Right ventricle myocardium inferior (tissue), 1 donor: Measurements from ENCODE around the gene MAN2C1. TPM values are rescaled to one million over a fixed set of nuclear protein-coding genes. Genes with fewer than 3 reads are reported as not detected.
A peak's percentile ranks its signal among the peaks of the same experiment; 100 is the strongest.
"Not testable (repeated sequence)": the region's sequence is repeated elsewhere in the genome, so short reads cannot be mapped to it uniquely, and the experiment has no call there.

Experiments used
- ATAC-seq: fragments of 200-7000 bp; cut with Tn5 transposase; one replicate; pipeline ENCODE4 v1.9.1; 2020; ENCODE audit warnings: mild to moderate bottlenecking, moderate library complexity
- DNase-seq: peaks from one replicate; pipeline ENCODE4 v3.0.0; 2021; ENCODE audit errors: missing footprints
- intact Hi-C: fragments of 100-400 bp; cut with DNase I; formaldehyde crosslinking; loops from one replicate; pipeline ENCODE4 v1.11.0; 2022
- microRNA-seq: library from miRNA; unstranded; fragments of <30 nt; microRNA quantifications from one replicate; pipeline ENCODE4 v1.2.0, GENCODE V29; 2020
- total RNA-seq: library from RNA; stranded (reverse); fragmentation: NEBNext Ultra II Directional; extraction: Animal tissue kit (Norgen Biotek cat#: 25700); gene quantifications from one replicate; pipeline ENCODE4 v1.2.1, GENCODE V29; 2021
- donor health status: DM: no; HTN: yes; CAD: no; lungs with severe emphysema.

The MAN2C1 gene
- total RNA-seq, 1 donor from 2014 or later = 89.2 TPM

DNA sequence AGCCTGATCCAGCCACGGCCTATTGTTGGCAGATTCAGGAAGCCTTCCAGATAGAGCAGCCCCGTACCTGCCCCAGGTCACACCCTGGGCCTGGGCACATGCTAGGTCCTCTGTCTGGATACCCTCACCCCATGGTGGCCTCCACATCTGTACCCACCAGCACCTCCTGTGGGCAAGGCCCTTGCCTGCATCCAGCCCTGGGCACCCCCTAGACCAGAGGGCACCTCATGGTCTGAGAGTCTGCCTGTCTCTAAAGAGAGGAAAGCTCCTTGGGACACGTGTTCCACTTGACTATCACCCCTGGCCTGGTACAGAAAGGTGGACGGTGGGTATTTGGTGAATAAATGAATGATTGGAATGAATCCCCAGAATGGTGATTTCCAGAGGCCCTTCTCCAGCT, 41.4 kb downstream of the MAN2C1 start:
- no peak for DNase-seq
- ATAC-seq = no peak
- intact Hi-C loops = no loop called here

DNA sequence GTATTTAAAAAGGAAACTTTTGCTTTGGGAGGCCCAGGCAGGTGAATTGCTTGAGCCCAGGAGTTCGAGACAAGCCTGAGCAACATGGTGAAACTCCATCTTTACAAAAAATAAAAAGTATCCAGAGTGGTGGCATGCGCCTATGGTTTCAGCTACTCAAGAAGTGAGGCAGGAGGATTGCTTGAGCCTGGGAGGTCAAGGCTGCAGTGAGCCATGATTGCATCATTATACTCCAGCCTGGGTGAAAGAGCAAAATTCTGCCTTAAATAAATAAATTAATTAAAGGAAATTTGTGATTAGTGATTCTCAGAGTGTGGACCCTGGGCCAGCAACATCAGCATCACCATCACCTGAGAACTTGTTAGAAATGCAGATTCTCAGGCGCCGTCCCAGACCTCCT, 42.5 kb downstream of the MAN2C1 start:
- DNase-seq (no peak), ATAC-seq (no peak)
- intact Hi-C loops = no loop called here

DNA sequence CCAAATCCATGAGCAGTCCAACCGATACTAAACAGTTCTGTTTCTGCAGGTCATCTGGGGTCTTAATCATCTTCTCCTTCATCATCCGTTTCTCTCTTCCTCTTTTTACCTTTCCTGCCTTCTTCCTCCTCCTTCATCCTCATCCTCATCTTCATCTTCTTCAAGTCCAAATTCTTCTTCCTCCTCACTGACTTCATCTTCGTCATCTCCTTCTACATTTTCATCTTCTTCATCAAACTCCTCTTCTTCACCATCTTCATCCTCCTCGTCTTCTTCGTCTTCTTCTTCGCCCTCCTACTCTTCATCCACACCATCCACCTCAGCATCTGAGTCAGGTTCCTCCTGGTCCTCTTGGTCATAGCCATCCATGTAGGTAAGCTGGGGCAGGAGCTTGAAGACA, 46.7 kb downstream of the MAN2C1 start:
- DNase-seq (no peak), ATAC-seq (no peak)
- intact Hi-C loops = no loop called here

DNA sequence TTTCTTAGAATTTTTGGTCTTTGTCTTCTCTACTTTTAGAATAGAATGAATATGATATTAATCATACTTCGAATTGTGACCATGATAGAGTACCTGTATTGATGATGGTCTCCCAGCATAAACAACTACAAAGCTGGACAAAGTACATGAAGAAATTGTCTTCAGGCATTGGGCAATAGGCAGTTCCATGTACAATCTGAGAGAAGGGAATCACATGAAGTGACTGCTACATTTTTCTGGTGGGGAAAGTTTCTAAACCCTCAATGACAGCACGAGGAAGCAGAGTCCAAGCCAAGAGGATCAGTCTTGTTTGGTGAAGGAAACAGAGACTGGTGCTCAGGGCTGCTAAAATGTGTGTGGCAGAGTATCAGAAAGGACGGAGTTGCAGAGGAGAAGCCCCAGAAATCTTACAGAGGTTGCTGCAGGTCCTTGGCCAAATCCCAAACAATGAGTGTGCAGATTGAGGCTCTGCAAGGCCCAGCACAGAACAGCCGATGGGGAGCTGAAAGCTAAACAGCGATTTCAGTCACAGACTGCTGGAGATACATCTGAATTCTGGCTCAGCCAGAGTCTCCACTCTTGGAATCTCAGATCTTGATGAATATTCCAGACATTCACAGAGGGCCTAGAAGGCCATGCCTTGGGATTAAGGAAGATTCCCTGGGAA, 49.0 kb downstream of the MAN2C1 start:
- ATAC-seq, DNase-seq, intact Hi-C loops: not testable (repeated sequence)

DNA sequence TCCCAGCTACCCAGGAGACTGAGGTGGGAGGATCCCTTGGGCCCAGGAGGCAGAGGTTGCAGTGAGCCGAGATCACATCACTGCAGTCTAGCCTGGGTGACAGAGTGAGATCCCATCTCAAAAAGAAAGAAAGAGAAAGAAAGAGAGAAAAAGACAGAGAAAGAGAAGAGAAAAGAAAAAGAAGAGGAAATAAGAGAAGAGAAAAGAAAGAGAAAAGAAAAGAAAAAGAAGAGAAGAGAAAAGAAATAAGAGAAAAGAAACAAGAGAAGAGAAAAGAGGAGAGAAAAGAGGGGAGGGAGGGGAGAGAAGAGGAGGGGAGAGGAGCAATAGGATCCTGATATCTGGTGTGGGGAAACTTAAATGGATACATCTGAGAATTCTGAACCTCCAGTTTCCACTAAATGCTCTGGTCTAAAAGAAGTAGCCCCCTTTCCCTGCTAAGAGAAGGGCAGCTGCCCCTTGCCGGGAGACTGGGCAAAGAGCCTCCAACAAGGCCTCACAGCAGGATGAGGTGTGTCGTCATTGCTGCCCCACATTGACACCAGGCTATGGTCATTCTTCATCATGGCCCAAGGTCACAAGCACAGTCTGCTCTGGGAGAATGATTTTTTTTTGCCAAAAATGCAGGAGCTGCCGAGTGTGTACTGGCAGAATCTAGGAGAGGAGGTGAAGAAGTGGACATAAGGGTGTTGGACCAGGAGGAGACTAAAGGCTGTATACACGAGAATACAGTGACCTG, 53.7 kb downstream of the MAN2C1 start:
- no peak for ATAC-seq
- DNase-seq = no peak
- intact Hi-C loops = no loop called here

DNA sequence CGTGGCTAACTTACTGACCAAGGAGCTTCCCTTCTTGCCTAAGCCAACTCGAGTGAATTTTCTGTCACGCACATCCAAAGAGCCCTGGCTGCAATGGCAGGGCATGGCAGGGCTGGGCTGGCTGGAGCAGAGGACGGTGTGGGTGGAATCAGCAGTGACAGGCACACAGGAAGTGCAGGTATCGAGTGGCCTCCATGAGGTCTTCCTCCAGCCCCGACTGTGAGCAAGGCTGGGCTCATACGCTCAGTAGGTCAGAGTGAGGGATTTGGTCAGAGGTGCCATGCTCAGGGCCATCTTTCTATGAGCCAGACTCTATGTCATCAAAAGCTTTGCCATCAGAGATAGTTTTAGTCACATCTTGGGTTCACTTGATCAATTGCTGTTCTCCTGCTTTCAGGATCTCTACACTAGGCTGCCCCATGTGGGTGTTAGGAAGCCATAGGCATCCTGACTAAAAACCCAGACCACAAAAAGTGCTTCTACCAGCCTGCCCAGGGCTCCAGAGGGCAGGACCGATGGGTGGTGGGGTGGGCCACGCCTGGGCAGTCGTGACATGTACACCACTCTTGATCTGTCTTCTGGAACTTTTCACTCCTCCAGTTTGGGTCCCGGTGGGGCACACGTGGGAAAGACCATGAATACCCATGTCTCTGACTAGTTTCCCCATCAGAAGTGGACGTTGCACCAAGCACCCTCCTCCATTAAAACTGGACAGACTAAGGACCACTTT, 55.1 kb downstream of the MAN2C1 start:
- no peak for DNase-seq
- intact Hi-C loops = no loop called here
- ATAC-seq = no peak

DNA sequence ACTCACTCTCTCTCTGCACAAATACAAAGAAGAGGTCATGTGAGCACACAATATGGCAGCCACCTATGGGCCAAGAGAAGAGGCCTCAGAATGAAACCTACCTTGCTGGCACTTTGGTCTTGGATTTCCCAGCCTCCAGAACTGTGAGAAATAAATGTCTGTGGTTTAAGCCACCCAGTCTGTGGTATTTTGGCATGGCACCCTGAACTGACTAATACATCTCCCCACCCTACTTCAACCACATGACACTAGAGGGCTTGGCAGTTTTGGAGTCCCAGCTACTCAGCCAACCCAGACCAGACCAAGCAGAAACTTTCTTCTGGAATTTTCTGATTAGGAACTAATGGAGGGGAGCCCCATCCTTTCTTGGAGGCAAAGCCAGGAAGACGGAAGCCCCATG, 55.9 kb downstream of the MAN2C1 start:
- intact Hi-C loops, ATAC-seq, DNase-seq: not testable (repeated sequence)

DNA sequence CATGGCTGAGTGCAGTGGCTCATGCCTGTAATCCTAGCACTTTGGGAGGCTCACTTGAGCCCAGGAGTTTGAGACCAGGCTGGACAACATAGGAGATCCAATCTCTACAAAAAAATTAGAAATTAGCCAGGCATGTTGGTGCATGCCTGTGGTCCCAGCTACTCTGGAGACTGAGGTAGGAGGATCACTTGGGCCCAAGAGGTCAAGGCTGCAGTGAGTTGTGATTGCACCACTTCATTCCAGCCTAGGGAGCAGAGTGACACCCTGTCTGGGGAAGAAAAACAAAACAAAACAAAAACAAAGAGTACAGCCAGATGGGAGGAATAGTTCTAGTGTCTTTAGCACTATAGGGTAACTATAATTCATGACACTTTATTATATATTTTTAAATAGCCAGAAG, 58.7 kb downstream of the MAN2C1 start:
- no peak for DNase-seq
- intact Hi-C loops = no loop called here
- ATAC-seq = no peak

DNA sequence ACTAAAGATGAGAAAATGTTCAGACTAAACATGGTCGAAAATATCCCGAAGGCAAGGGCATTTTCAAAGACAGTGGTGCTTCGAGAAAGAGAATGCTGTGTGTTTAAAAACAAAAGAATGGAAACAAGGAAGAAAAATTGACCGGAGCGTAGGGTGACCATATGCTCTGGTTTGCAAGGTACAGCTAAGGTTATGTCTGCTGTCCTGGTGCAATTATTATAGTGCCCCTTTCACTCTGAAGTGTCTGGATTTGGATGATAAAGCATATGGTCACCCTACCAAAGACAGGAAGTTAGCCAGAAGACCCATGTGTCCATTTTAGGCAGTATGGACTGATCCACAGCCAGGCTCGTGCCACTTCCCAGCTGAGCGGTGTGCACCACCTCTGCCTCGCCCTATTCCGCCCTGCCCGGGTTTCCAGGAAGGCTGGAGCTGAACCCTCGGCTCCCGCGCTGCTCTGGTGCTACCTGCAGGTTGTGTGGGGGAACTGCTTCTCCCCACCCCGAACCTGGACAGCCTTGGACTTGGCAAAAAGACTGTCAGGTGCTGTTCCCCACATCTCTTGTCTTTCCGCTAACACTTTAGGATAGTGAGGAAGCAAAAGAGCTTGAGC, 60.5 kb downstream of the MAN2C1 start:
- DNase-seq = peak; percentile 65
- intact Hi-C loops = no loop called here
- peak; percentile 39 for ATAC-seq

DNA sequence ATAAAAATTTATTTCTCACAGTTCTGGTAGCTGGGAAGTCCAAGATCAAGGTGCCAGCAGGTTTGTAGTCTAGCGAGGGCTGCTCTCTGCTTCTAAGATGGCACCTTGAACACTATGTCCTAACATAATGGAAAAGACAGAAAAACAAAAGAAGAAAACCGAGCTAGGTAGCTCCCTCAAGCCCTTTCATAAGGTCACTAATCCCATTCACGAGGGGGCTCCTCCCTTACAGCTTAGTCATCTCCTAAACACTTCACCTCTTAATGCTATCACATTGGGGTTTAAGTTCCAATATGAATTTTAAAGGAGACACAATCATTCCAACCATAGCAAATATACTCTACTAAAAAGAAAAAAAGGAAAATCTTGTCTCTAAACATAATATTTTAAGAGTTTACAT, 62.2 kb downstream of the MAN2C1 start:
- no peak for DNase-seq
- no peak for ATAC-seq
- intact Hi-C loops = no loop called here

Small RNA genes within 50 kb of the gene (microRNA-seq; reads per million reads assigned to microRNA genes)
- gene MIR631 = not detected

Other genes starting within 250 kb of the MAN2C1 start
- gene C15orf39, start 166.7 kb downstream of the MAN2C1 start, total RNA-seq = 15.0 TPM
- not detected for gene GOLGA6C, start 110.3 kb downstream of the MAN2C1 start, total RNA-seq
- gene GOLGA6D, start 85.8 kb downstream of the MAN2C1 start, total RNA-seq = not detected
- gene COMMD4, start 32.5 kb downstream of the MAN2C1 start, total RNA-seq = 42.1 TPM
- 8.7 TPM for gene NEIL1, start 21.6 kb downstream of the MAN2C1 start, total RNA-seq
- gene SIN3A, start 83.1 kb upstream of the MAN2C1 start, total RNA-seq = 24.5 TPM
- gene PTPN9, start 210.7 kb upstream of the MAN2C1 start, total RNA-seq = 9.3 TPM